ENCODE results near the gene PZP.
"Not testable (repeated sequence)": the region's sequence is repeated elsewhere in the genome, so short reads cannot be mapped to it uniquely, and the experiment has no call there.

PZP gene

DNA sequence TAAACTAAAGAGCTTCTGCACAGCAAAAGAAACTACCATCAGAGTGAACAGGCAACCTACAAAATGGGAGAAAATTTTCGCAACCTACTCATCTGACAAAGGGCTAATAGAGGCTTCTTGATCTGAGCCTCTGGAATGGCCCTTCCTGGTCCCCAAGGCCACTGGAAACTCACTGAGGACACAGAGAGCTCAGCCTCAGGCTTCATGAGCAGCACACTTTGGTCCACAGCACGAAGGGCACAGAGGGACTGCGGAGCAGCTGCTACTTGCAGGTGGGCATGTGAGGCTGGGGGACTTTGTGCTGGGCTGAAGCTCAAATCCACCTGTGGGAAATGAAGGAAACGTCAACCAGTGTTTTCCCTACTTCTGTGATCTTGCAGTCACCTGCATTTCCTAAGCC lies 27.4 kb downstream of the PZP start:
- no peak for DNase-seq

DNA sequence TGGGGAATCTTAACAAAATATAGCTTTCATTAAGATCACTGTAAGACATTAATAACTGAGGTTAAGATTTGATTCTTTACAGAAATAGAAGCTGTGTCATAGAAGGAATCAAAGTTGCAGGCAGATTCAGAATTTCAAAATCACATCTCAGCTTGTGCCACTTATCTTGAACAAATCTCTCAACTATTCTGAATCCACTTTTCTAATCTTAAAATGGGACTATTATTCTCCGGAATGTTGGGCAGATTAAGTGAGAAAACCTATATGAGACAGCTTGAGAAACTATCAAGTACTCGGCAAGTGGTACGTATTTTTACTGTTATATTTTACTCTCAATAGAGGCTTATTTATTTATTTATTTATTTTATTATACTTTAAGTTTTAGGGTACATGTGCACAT lies 28.4 kb downstream of the PZP start:
- DNase-seq: no peak

DNA sequence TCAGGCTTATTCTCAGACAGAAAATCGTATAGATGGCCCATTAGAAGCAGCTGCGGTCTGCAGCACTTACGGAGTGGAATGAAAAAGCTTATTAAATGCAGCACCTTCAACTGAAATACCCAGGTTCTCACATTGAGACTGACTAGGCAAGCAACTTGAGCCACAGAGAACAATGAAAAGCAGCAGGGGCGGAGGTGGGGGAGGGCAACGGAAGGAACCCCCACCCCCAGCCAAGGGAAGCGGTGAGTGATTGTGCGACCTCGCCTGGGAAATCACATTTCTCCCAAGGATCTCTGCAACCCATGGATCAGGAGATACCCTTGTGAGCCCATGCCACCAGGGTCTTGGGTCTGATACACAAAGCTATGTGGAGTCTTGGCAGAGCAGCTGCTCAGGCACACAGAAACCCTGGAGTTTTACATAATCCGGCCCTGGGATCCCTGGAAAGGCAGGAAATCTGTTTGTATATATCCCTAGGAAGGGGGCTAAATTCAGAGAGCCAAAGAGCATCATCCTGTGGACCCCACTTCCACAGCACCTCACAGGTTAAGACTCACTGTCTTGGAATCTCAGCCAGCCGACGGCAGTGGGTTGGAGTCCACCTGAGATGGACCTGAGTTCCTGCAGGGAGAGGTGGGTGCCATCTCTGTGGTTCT lies 38.1 kb downstream of the PZP start:
- DNase-seq: no peak

DNA sequence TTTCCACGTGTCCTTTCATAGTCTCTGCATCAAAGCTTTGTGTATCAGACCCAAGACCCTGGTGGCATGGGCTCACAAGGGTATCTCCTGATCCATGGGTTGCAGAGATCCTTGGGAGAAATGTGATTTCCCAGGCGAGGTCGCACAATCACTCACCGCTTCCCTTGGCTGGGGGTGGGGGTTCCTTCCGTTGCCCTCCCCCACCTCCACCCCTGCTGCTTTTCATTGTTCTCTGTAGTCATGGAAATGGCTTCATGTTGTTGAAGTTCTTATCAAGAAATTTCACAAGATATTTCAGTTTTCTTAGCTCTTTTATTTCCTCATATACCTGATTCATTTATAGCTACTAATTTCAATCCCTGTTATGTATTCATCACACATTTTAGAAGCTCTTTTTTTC lies 40.9 kb downstream of the PZP start:
- not testable (repeated sequence) for DNase-seq

DNA sequence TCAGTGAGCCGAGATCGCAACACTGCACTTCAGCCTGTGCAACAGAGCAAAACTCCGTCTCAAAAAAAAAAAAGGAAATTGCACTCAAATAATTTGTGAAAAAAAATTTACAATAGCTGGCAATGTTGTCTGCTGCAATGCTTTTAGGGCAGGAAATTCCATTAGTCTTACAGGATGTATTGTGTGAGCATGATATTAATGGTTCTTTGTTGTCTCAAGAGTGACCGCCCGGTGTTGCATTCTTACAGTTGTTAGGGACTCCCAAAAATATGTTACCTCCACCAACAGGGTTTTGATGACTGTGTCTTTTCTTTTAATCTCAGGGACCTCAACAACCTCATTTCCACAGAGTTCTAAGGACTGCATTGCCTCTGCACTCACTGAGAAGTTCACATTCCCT lies 44.8 kb downstream of the PZP start:
- DNase-seq: no peak

DNA sequence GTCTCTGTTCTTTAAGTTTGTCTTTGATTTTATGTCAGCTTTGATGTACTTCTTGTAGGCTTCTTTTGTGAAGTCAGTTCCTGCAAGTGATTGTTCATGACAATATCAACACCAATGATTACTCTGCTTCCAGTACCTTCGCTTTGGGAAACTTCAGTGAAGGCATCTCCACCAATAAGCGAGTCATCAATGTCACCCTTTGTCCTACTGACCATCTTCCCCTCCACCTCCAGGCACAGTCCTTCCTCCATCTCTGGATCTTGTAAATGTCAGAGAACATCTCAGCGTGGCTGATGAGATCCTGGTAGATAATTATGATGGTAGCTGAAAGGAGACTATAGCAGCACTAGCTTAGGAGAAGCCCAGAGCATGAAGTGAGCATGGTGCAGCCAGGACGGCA lies 52.1 kb downstream of the PZP start:
- DNase-seq: no peak

DNA sequence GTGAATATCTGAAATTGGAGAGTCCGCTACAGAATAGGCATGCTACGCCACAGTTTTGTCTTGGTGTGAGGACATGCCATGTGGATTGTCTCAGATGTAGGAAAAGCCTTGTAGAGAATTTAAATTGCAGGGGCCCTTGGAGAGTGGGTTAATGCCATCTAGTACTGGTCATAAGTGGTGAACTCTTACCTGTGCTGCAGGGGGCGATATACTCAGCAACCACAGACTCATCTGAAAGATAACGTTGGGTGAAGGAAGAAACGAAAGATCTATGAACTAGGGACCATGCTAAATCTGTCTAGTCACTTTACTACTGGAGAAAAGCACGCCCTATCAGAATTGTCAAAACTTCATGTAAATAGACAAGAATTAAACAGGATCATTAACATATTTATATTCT lies 58.8 kb downstream of the PZP start:
- DNase-seq: no peak

DNA sequence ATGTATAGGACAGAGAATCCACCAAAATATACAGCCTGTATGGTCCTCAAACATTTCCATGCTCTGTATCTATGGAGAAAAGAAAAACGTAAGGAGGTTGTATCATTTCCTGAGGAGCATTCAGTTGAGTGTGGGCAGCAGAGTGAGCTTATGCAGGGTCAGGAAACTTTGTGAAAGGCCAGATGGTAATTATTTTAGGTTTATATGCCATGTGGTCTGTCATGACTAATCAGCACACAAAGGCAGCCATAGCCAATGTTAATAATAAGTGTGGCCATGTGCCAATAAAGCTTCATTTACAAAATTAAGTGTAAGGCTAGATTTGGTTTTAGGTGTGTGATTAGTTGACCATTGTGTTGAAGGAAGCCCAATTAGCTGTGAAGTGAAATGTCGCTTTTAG lies 59.3 kb downstream of the PZP start:
- DNase-seq: no peak

DNA sequence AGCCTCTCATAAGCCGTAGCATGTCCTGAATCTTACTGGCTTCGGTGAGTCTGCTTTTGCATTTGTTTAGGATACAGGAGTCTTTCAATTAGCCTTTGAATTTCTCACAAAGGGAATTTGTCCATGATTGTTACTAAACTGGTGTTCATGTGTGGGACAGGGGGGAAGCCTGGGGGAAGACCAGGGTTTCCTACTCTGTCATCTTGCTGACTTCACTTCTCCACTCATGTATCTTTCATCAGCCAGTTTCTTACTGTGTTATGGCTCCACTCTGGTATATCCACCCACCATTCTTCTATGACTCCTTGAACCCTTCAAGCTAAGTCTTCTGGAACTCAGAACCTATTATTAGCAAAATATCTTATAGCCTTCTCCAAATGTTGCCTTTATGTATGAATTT lies 60.7 kb downstream of the PZP start:
- no peak for DNase-seq

DNA sequence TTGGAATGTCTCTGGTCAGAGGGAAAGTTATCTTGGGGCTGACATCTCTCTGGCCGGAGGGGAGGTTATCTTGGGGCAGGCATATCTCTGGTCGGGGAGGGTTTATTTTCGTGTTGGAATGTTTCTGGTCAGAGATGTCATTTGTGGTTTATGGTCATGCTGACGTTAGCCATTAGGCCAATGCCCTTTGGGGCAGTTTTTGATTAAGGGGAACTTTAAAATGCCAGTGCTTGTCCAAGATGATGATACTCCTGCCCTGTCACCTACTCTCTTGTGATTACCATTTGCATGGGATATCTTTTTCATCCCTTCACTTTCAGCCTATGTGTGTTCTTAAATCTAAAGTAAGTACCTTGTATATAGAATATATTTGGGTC lies 63.5 kb downstream of the PZP start:
- DNase-seq: no peak

DNA sequence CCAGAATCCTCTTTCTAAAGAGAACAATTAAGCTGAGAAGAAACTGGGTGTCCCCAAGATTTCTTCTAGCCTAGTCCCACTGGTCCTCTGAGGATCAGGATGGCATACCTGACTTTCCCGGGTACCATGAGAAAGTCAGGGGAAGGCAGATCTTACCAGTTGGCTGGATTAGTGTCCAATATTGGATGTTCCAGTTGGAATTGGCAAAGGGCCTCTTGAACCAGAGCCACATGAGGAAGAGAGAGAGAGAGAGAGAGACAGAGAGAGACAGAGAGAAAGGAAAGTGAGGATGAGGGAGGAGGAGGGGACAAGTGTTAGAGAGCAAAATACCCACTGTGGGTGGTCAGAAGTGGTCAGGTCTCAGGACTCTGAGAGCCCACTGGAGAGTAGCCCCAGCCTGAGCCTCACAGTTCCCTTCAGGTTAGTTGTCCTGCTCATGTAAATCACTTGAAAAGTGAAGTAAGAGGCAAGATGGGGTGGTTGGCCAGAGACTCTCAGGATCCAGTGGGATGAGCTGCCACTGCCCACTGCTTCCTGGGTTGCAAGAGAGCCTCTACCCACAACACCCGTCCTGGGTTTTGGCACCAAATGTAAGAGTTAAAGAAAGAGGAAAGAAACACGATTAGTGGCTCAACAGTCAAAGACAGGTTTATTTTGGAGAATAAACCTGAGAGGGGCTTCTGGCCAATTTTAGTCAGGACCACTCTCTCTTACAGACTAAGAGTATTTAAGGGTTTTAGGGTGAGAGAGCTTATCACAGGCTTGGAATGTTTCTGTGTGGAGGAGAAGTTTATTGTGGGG lies 64.1 kb downstream of the PZP start:
- DNase-seq: no peak

DNA sequence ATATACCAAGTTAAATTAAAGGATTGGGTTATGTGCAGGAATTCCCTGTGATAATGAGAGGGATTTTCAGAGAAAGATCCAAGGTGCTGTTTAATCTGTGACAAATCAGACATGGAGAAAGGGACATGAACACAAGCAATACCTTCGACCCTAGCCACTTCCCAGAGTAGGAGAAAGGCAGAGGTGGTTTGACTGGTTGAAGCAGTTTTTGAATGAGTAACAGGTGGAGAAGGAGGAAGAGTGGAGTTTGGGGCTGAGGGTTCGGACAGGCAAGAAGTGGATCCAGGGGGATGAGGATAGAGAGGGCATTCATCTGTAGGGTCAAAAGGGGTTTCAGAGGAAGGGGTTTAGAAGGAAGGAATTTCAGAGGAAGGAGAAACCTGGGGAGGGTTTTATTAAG lies 65.1 kb downstream of the PZP start:
- no peak for DNase-seq

DNA sequence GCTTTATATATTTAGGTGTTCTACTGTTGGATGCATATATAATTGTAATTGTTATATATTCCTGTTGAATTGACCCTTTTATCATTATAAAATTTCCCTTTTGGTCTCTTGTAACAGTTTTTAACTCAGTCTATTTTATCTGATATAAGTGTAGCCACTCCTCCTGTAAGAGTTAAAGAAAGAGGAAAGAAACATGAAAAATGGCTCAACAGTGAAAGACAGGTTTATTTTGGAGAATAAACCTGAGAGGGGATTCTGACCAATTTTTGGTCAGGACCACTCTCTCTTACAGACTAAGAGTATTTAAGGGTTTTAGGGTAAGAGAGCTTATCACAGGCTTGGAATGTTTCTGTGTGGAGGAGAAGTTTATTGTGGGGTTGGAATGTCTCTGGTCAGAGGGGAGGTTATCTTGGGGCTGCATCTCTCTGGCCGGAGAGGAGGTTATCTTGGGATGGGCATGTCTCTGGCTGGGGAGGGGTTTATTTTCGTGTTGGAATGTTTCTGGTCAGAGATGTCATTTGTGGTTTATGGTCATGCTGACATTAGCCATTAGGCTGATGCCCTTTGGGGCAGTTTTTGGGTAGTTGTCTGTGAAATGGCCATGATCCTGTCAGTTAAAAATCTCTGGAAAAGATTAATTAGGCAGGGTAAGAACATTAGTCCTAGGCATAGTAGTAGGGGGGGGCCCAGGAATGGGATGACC lies 68.5 kb downstream of the PZP start:
- not testable (repeated sequence) for DNase-seq

DNA sequence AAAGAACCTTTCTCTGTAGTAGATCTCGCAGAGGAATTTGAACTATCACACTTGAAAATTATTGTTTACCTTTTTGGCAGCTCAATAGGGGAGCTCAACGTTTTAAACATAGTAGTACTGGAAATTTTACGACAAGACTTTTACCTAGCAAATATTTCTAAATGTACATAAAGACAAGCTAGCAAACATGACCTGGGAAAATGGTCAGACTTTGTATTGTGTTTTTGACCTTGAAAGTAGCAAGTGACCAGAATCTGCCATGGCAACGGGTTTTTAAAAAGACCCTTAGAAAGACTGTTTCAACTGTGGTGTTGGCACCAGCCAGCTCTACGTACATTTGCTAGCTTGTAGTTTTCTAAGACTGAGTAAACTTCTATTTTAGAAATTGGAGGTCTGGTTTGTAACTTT lies 72.3 kb downstream of the PZP start:
- no peak for DNase-seq

DNA sequence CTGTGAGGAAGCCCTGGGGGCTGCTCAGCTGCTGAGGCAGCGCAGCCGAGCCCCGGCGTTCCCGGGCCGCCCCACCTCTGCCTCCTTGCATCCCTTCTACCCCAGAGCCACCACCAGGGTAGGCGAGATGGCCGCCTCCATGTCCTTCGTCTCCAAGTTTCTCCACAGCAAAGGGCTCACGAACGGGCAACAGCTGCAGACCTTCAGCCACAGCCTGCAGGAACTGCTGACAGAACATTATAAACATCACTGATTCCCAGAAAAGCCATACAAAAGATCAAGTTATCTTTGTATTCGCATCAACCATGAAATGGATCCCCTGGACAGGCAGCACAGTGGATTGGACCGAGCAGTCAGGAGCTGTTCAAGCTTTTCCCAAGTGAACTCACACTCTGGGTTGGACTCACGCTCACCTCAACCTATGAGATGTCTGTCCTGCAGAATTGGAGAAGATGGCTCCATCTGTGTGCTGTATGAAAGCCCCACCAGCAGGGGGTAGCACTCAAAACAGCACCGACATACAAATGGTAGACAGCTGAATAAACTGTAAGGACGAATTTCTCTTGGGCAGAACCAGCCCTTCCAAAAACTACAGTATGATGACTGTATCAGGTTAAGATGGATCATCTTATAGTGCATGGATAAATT lies 73.1 kb downstream of the PZP start:
- DNase-seq: no peak

DNA sequence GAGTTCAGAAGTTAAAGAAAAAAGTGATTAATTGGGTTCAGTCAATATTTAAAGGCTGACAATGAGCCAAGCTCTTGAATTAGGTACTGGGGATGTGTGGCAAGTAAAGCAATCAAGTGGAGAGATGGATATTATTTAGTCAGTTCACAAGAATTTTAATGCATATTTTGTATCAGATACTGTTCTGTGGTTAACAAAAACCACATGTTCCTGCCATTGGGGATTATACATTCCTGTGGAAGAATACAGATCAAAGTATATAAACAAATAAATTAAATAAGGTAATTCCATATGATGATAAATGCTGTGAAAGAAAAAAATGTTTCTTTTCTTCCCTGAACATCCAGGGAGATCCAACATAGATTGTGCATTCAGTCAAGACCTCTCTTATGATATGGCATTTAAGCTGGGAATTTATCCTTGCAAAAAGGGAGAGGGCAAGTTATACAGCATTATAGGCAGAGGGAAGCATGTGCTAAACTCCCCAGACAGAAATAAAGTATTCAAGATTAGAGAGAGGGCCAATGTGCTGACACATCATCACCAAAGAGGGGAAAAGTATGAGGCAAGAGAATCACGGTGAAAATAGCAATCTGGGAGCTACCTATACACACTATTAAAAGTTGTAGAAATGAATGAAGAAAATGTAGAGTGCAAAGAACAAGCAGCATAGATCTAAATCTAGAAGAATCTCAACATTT lies 74.8 kb downstream of the PZP start:
- DNase-seq: no peak

DNA sequence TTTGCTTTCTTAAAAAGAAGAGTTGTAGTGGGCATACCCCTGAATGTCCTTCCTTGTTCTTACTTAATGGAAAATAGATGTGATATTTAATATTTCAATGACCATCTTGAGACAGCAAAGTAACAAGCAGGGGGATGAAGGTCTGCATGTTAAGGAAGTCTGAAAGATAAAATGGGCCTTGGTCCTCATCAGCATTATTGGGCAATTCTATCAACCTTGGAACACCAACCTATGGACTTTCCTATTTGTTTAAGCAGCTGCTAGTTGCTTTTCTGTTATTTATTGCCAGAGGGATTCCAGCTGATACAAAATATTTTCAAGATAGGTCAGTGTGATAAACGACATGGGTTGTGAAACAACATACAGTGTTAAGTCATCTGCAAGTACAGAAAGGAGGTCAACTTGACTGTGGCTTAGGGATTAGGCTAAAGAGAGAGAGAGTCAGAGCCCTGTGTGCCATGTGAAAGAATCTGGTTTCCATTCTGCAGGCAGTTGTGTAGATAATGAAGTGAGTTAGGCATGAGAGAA lies 76.1 kb downstream of the PZP start:
- DNase-seq: no peak

DNA sequence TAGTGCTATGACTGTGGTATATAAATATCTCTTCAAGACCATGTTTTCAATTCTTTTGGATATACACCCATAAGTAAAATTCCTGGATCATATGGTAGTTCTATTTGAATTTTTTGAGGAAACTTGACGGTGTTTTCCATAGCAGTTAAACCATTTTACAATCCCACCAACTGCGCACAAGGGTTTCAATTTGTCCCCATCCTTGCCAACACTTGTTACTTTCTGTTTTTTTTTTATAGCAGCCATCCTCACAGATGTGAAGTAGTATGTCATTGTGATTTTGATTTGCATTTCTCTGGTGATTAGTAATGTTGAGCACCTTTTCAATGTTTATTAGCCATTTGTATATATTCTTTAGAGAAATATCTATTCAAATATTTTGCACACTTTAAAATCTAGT lies 78.0 kb downstream of the PZP start:
- DNase-seq: no peak

DNA sequence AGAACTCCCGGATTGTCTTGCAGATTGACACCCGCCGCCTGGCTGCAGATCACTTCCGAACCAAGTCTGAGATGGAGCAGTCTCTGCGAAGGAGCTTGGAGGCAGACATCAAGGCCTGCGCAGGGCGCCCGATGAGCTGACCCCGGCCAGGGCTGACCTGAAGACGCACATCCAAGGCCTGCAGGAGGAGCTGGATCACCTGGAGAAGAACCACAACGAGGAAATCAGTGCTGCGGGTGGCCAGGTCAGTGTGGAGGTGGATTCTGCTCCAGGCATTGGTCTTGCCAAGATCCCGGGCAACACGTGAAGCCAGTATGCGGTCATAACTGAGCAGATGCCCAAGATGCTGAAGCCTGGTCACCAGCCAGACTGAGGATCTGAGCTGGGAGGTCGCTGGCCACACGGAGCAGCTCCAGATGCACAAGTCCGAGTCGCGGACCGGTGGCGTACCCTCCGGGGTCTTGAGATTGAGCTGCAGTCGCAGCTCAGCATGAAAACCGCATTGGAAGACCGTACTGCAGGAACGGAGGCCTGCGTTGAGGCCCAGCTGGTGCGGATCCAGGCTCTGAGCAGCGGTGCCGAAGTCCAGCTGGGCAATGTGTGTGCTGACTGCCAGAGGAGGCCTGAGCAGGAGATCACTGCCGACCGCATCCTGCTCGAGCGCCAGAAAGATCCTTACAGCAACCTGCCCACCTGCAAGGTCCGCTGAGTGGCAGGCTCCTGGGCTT lies 80.1 kb downstream of the PZP start:
- DNase-seq: no peak

DNA sequence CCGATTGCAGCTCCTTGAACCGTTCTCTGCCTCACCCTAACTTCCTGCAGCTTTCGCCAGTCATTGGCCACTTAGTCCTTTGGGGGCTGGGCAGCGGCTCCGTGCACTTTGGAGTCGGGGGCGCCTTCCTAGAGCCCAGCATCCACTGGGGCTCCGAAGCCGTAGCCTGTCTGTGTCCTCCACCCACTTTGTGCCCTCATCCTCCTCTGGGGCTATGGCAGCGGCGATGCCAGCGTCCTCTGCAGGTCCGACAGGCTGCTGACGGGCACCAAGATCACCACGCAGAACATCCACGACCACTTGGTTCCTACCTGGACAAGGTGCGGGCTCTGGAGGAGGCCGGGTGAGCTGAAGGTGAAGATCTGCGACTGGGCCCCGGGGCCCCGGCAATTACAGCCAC lies 80.7 kb downstream of the PZP start:
- DNase-seq: no peak

DNA sequence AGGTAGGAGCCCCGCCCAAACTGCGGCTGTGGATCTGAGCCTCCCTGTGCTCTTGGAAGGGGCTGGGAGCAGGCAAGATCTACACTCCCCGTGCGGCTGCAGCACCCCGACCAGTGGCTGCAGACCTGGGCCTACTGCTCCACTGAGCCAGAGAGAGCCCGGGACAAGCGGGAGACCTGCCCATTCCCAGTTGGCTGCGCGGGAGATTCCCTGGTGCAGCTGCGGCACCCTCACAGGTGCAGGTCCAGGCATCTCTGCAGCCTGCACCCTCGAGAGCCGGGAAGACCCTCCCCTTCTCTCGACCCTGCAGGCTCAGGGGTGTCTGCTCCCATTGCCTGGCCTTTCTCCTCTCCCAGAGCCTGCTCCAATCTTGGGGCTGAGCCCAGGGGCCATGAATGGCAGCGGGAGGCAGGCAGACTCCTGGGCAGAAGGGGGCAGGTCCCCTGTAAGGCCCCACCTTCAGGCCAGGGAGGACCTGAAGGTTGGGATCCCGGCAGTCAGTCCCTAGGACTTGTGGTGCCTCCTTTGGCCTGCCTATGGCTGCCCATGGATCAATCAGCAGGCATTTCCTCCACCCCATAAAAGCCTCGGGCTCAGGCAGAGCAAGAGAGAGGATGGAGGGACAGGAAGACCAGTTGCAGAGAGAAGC lies 83.7 kb downstream of the PZP start:
- DNase-seq: no peak
